Hepatocyte (in vitro differentiated cells): ENCODE data around the gene DIPK1B. TPM values are rescaled to one million over a fixed set of nuclear protein-coding genes. Genes with fewer than 3 reads are reported as not detected.

Source experiments
- DNase-seq: peaks from one replicate; pipeline ENCODE4 v3.0.0-alpha.2; 2016; ENCODE audit warnings: low spot score
- H2AFZ ChIP-seq: fragments of 200-600 bp; sonication (generic); 2 replicates; pipeline ENCODE4 v1.6.0; 2016; ENCODE audit warnings: antibody characterized with exemption, mild to moderate bottlenecking
- H3K27ac ChIP-seq: fragments of 200-600 bp; sonication (generic); 2 replicates; pipeline ENCODE4 v1.5.1; 2016; ENCODE audit warnings: mild to moderate bottlenecking
- H3K27me3 ChIP-seq: fragments of 200-600 bp; sonication (generic); 2 replicates; pipeline ENCODE4 v1.6.1; 2016
- H3K36me3 ChIP-seq: fragments of 200-600 bp; sonication (generic); replicated peaks from 2 replicates; pipeline ENCODE4 v1.5.1; 2016; ENCODE audit warnings: low read depth; ENCODE audit not compliant: insufficient read depth
- H3K4me1 ChIP-seq: fragments of 200-600 bp; sonication (generic); 2 replicates; pipeline ENCODE4 v1.5.1; 2016; ENCODE audit warnings: mild to moderate bottlenecking, moderate library complexity; ENCODE audit not compliant: insufficient read depth
- H3K4me2 ChIP-seq: fragments of 200-600 bp; sonication (generic); 2 replicates; pipeline ENCODE4 v1.6.0; 2016
- H3K4me3 ChIP-seq: fragments of 200-600 bp; sonication (generic); 2 replicates; pipeline ENCODE4 v1.5.1; 2016; ENCODE audit warnings: mild to moderate bottlenecking
- H3K79me2 ChIP-seq: fragments of 200-600 bp; sonication (generic); 2 replicates; pipeline ENCODE4 v1.6.0; 2017; ENCODE audit warnings: mild to moderate bottlenecking
- H3K9me2 ChIP-seq: fragments of 200-600 bp; sonication (generic); replicated peaks from 2 replicates; pipeline ENCODE4 v1.6.0; 2017; ENCODE audit warnings: mild to moderate bottlenecking; ENCODE audit not compliant: insufficient read depth
- H3K9me3 ChIP-seq: fragments of 200-600 bp; sonication (generic); 2 replicates; pipeline ENCODE4 v1.5.1; 2016; ENCODE audit warnings: low read depth, mild to moderate bottlenecking
- H4K20me1 ChIP-seq: fragments of 200-600 bp; sonication (generic); 2 replicates; pipeline ENCODE4 v1.6.0; 2016; ENCODE audit warnings: mild to moderate bottlenecking; ENCODE audit not compliant: insufficient read depth, poor library complexity, severe bottlenecking
- CTCF ChIP-seq: fragments of 200-600 bp; sonication (generic); IDR thresholded peaks from 2 replicates; pipeline ENCODE4 v1.5.1; 2016; ENCODE audit warnings: antibody characterized with exemption, mild to moderate bottlenecking; ENCODE audit not compliant: poor library complexity
- EZH2 ChIP-seq: fragments of 200-600 bp; sonication (generic); IDR thresholded peaks from 2 replicates; pipeline ENCODE4 v1.6.1; 2016; ENCODE audit warnings: antibody characterized with exemption, mild to moderate bottlenecking, borderline replicate concordance
- EZH2phosphoT487 ChIP-seq: fragments of 200-600 bp; sonication (generic); IDR thresholded peaks from one replicate; pipeline ENCODE4 v1.6.1; 2018; ENCODE audit warnings: antibody characterized with exemption, mild to moderate bottlenecking, low read depth, moderate library complexity; ENCODE audit not compliant: unreplicated experiment, severe bottlenecking
- WGBS: methylation state at CpG from one replicate; pipeline ENCODE4 v1.1.6; 2016; ENCODE audit warnings: low lambda C conversion rate; ENCODE audit errors: missing lambda C conversion rate; 5-methylcytosine and 5-hydroxymethylcytosine counted together
- polyA plus RNA-seq: library from polyadenylated mRNA; unstranded; fragments of >200 nt; fragmentation: Nextera tagmentation; extraction: Ambion mirVana; gene quantifications from 2 replicates; pipeline ENCODE4 v1.2.1, GENCODE V29; 2016
- total RNA-seq: library from RNA; depleted of rRNA; stranded (reverse); fragments of >200 nt; gene quantifications from 2 replicates; pipeline ENCODE4 v1.2.3, GENCODE V29; 2014

DIPK1B gene
- total and polyA plus RNA-seq, 2 experiments from 2014 or later: 33.3 to 39.4 TPM

DNA sequence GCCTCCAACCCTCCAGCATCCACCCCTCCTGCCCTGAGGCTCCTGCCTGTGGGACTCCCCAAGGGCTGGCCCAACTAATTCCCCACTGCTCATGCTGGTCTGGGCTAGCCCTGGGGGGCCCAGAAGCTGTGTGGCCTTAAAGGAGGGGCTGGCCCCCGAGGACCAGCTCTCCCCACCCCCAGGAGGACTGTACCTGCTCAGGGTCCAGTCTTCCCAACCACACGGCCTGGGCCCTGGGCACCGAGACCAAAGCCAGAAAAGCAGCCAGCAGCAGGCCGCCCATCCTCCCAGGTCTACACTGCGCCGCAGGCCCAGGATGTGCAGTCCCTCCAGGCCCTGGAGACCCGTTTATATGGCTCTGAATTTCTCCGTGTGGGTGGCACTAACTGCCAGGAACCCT lies 35.8 kb downstream of the DIPK1B start, which contains the start of gene LCN6:
Gene LCN6, minus strand, starts transcription at position 325 of the 400 bp plus-strand sequence. Its CDS starts 42 bp downstream, at position 283.
- Histone ChIP-seq H3K4me1 (no peaks in the 10 kb centered on the region), H3K27ac (no peak within 1 kb of the TSS)

DNA sequence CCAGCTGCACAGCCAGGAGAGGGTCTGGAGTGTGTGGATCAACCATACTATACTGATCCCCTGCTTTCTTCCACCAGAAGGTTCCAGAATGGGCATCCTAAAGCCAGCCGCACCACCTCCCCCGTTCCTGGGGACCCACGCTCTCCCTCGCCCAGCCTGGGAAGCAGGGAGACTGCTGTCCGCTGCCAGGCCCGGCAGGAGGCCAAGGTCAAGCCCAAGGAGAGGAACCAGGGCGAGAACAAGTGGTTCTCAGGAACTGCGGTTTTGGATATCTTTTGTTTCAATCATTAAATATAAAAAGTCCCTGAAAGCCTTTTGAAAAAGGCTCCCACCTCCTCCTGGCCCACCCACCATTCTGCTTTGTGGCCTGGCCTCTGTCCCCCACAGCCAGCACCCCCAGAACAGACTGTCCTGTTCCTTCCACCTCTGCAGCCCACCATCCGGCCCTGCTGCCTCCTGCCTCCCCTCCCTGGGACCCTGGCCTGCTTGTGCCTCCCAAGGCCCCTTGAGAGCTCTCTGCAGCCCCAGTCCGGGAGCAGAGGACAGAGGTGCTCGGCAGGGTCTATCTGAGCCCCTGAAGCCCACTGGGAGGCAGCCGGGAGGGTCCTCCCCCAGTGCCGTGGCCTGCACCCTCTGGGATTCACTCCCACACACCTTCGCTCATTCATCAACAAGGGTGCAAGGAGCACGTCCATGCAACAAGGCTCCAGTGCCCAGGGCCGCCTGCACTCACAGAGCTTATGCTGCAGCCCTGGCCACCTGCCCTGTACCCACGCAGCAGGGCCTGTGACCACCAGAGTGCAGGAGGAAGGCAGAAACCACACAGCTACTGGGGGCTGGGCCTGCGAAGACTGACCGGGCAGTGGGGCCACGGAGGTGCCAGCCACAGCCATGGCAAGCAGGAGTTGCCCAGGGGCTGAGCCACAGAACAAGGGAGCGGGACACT lies 36.6 kb downstream of the DIPK1B start:
- no peaks in the 10 kb centered on the region for H3K27me3 ChIP-seq
- H3K79me2 ChIP-seq: no peaks in the 10 kb centered on the region
- H3K4me3 ChIP-seq: no peak overlapping the region
- H3K4me1 ChIP-seq: no peaks in the 10 kb centered on the region
- WGBS: 90% methylated on average over 21 of the region's 21 CpGs
- no peaks in the 10 kb centered on the region for H3K36me3 ChIP-seq
- no peaks in the 10 kb centered on the region for H4K20me1 ChIP-seq
- DNase-seq: no peak
- no peaks in the 10 kb centered on the region for H3K9me3 ChIP-seq
- H3K4me2 ChIP-seq: no peak overlapping the region
- no peak for TF ChIP-seq EZH2
- TF ChIP-seq EZH2phosphoT487: no peak
- no peak for TF ChIP-seq CTCF
- no peak overlapping the region for H2AFZ ChIP-seq
- no peaks in the 10 kb centered on the region for H3K9me2 ChIP-seq
- H3K27ac ChIP-seq: no peak overlapping the region

More for the DNA sequence above, 35.8 kb downstream of the DIPK1B start, which contains the start of gene LCN6:
- H3K4me3 ChIP-seq: no peak within 1 kb of the TSS
- no peak within 1 kb of the TSS for H2AFZ ChIP-seq
- H3K79me2 ChIP-seq: no peaks in the 10 kb centered on the region
- WGBS: 85% methylated on average over 8 of the region's 8 CpGs
- no peaks in the 10 kb centered on the region for H3K9me3 ChIP-seq
- no peaks in the 10 kb centered on the region for H3K9me2 ChIP-seq
- no peaks in the 10 kb centered on the region for H3K36me3 ChIP-seq
- H3K27me3 ChIP-seq: no peaks in the 10 kb centered on the region
- no peak within 1 kb of the TSS for H3K4me2 ChIP-seq
- DNase-seq: no peak
- TF ChIP-seq EZH2phosphoT487 (no peak), CTCF (no peak), EZH2 (no peak)
- no peaks in the 10 kb centered on the region for H4K20me1 ChIP-seq

DNA sequence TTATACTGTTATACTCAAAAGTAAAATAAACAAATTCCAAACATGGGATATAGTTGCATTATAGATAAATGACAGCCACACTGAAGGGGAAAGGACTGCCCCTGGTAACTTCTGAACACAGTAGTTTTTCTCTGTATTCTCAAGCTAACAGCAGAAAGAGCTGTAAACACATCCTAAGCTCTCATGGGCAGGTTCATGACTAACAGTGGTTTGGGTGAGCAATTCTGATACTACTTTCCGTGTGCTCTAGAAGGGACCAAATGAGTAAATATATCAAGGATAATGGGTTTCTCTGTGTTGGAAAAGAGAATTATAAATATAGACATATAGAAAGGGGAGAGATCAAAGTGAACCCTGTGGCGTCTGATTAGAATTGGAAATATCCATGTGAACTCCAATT lies 38.2 kb downstream of the DIPK1B start:
- Histone ChIP-seq H3K79me2 (no peaks in the 10 kb centered on the region), H2AFZ (no peak overlapping the region), H3K4me2 (no peak overlapping the region), H3K9me3 (no peaks in the 10 kb centered on the region), H3K4me1 (no peaks in the 10 kb centered on the region), H3K4me3 (no peak overlapping the region), H3K27ac (no peak overlapping the region), H4K20me1 (no peaks in the 10 kb centered on the region), H3K9me2 (no peaks in the 10 kb centered on the region), H3K27me3 (no peaks in the 10 kb centered on the region), H3K36me3 (no peaks in the 10 kb centered on the region)
- TF ChIP-seq EZH2phosphoT487: no peak
- no peak for TF ChIP-seq CTCF
- no peak for TF ChIP-seq EZH2
- no peak for DNase-seq
- 79% methylated on average over 2 of the region's 2 CpGs for WGBS
